ENCODE data around the gene NOP56.
A peak's percentile ranks its signal among the peaks of the same experiment; 100 is the strongest.

Gene NOP56

DNA sequence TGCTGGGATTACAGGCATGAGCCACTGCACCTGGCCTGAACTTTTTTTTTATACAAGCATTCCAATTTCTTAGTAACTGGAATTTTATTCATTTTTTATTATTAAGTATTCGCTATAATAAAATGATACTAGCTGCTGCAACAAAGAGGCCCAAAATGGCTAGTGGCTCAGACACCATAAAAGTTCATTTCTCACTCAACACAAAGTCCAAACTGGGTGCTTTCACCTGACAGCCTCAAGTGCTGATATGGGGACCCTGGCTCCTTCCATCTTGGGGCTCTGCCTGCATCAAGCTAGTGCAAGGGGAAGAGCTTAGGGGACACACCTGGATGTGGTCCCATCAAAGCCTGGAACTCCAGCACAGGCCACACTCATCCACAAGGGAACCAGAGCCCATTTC is 12.2 kb upstream of the NOP56 start:
- Histone ChIP-seq H3K27me3 (ENCODE audit: insufficient read depth, poor library complexity, severe bottlenecking) (peaks cover 3% of the 10 kb centered on the region), H3K27ac (replicated peaks) (no peak overlapping the region), H3K4me3 (replicated peaks; ENCODE audit: insufficient read depth, low read length) (no peak overlapping the region)
- TF ChIP-seq POLR2AphosphoS5 (IDR thresholded peaks at IDR 0.05; ENCODE audit: low read depth) (no peak), SPI1 (IDR thresholded peaks at IDR 0.05; ENCODE audit: borderline replicate concordance, low read depth) (no peak), GABPA (IDR thresholded peaks at IDR 0.05; ENCODE audit: low read depth) (no peak)
- TF ChIP-seq, protein P1, sequence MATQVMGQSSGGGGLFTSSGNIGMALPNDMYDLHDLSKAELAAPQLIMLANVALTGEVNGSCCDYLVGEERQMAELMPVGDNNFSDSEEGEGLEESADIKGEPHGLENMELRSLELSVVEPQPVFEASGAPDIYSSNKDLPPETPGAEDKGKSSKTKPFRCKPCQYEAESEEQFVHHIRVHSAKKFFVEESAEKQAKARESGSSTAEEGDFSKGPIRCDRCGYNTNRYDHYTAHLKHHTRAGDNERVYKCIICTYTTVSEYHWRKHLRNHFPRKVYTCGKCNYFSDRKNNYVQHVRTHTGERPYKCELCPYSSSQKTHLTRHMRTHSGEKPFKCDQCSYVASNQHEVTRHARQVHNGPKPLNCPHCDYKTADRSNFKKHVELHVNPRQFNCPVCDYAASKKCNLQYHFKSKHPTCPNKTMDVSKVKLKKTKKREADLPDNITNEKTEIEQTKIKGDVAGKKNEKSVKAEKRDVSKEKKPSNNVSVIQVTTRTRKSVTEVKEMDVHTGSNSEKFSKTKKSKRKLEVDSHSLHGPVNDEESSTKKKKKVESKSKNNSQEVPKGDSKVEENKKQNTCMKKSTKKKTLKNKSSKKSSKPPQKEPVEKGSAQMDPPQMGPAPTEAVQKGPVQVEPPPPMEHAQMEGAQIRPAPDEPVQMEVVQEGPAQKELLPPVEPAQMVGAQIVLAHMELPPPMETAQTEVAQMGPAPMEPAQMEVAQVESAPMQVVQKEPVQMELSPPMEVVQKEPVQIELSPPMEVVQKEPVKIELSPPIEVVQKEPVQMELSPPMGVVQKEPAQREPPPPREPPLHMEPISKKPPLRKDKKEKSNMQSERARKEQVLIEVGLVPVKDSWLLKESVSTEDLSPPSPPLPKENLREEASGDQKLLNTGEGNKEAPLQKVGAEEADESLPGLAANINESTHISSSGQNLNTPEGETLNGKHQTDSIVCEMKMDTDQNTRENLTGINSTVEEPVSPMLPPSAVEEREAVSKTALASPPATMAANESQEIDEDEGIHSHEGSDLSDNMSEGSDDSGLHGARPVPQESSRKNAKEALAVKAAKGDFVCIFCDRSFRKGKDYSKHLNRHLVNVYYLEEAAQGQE (IDR thresholded peaks at IDR 0.05; ENCODE audit: insufficient replicate concordance, low read depth), result no peak
- TF ChIP-seq, protein P2, sequence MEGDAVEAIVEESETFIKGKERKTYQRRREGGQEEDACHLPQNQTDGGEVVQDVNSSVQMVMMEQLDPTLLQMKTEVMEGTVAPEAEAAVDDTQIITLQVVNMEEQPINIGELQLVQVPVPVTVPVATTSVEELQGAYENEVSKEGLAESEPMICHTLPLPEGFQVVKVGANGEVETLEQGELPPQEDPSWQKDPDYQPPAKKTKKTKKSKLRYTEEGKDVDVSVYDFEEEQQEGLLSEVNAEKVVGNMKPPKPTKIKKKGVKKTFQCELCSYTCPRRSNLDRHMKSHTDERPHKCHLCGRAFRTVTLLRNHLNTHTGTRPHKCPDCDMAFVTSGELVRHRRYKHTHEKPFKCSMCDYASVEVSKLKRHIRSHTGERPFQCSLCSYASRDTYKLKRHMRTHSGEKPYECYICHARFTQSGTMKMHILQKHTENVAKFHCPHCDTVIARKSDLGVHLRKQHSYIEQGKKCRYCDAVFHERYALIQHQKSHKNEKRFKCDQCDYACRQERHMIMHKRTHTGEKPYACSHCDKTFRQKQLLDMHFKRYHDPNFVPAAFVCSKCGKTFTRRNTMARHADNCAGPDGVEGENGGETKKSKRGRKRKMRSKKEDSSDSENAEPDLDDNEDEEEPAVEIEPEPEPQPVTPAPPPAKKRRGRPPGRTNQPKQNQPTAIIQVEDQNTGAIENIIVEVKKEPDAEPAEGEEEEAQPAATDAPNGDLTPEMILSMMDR (IDR thresholded peaks at IDR 0.05; ENCODE audit: insufficient read depth, low read length), result no peak
- DNase-seq (ENCODE audit: low read depth in 1 of 2, low spot score in 1 of 2), result no peak

DNA sequence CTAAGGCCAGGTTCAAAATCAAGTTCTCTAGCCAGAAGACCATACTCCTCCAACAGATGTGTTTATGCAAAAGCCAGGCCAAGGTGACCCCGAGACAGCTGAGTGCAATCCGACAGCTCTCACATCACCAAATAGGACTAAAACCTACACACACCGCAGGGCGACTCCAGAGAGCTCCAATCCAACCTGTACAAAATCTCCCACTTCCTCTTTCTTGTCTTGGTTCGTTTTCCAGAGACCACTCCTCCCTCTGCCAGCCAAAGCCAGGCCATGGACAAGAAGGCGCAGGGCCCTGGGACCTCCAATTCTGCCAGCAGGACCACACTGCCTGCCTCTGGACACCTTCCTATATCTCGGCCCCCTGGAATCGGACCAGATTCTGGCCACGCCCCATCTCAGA is 11.5 kb upstream of the NOP56 start:
- no peak for DNase-seq (ENCODE audit: low read depth in 1 of 2, low spot score in 1 of 2)
- H3K4me3 ChIP-seq (replicated peaks; ENCODE audit: insufficient read depth, low read length), result no peak overlapping the region
- TF ChIP-seq, protein P2 (IDR thresholded peaks at IDR 0.05; ENCODE audit: insufficient read depth, low read length), result no peak
- TF ChIP-seq SPI1 (IDR thresholded peaks at IDR 0.05; ENCODE audit: borderline replicate concordance, low read depth), result peak; percentile 77

DNA sequence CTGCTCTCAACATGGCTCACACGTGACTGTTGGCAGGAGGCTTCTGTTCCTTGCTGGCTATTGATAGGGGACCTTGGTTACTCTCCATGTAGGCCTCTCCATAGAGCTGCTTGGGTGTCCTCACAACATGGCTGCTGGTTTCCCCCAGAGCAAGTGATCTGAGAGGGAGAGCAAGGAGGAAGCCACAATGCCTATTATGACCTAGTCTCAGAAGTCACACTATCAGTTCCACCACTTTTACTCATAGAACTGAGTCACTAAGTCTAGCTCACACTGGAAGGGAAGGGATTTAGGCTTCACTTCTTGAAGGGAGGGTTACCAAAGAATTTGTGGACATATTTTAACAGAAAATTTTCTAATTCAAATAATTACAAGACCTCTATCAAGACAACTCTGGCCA is 8.7 kb upstream of the NOP56 start:
- DNase-seq (ENCODE audit: low read depth in 1 of 2, low spot score in 1 of 2), result no peak
- TF ChIP-seq, protein P2 (IDR thresholded peaks at IDR 0.05; ENCODE audit: insufficient read depth, low read length), result no peak
- TF ChIP-seq, protein P1 (IDR thresholded peaks at IDR 0.05; ENCODE audit: insufficient replicate concordance, low read depth), result no peak
- TF ChIP-seq SPI1 (IDR thresholded peaks at IDR 0.05; ENCODE audit: borderline replicate concordance, low read depth) (no peak), POLR2AphosphoS5 (IDR thresholded peaks at IDR 0.05; ENCODE audit: low read depth) (no peak), GABPA (IDR thresholded peaks at IDR 0.05; ENCODE audit: low read depth) (no peak)
- no peak overlapping the region for H3K27ac ChIP-seq (replicated peaks)
- no peaks in the 10 kb centered on the region for H3K27me3 ChIP-seq (ENCODE audit: insufficient read depth, poor library complexity, severe bottlenecking)
- H3K4me3 ChIP-seq (replicated peaks; ENCODE audit: insufficient read depth, low read length), result no peak overlapping the region

More for the DNA sequence above, 11.5 kb upstream of the NOP56 start:
- Histone ChIP-seq H3K27ac (replicated peaks) (no peak overlapping the region), H3K27me3 (ENCODE audit: insufficient read depth, poor library complexity, severe bottlenecking) (no peaks in the 10 kb centered on the region)
